HG03571 (cell line): Measurements from ENCODE around the gene GPS1.

ENCODE experiments used
- ATAC-seq: cut with Tn5 transposase; IDR thresholded peaks from one replicate; pipeline ENCODE4 v1.9.1; 2021; ENCODE audit not compliant: unreplicated experiment

GPS1 gene

GRCh38 chr17:82098169-82098938, 46.7 kb downstream of the GPS1 start, which contains the start of gene FASN:
TSS of gene FASN (minus strand) at chr17:82098236. CDS start at chr17:82096445, 1,791 bp downstream.
- ATAC-seq, result peak; percentile 59

- peak; percentile 1 for ATAC-seq
These were observed 47.5 kb downstream of the GPS1 start for GRCh38 chr17:82098939-82099763.

- no peak for ATAC-seq
These were observed 49.0 kb downstream of the GPS1 start for GRCh38 chr17:82100502-82101298.

- no peak for ATAC-seq
These were observed 49.6 kb downstream of the GPS1 start for GRCh38 chr17:82101301-82101715.

GRCh38 chr17:82101767-82102679, 50.3 kb downstream of the GPS1 start:
- ATAC-seq, result no peak

- ATAC-seq, result no peak
These were observed 52.1 kb downstream of the GPS1 start for GRCh38 chr17:82103553-82104451.

- no peak for ATAC-seq
These were observed 53.2 kb downstream of the GPS1 start for GRCh38 chr17:82104797-82105416.

GRCh38 chr17:82105417-82105881, 53.8 kb downstream of the GPS1 start:
- ATAC-seq, result no peak

GRCh38 chr17:82105882-82106687, 54.4 kb downstream of the GPS1 start:
- ATAC-seq, result peak; percentile 75

- ATAC-seq, result no peak
These were observed 55.1 kb downstream of the GPS1 start for GRCh38 chr17:82106688-82107305.
